HG02623 (cell line): ENCODE results near the gene OR1M1.
"Not testable (repeated sequence)": the region's sequence is repeated elsewhere in the genome, so short reads cannot be mapped to it uniquely, and the experiment has no call there.

ENCODE experiments used
- ATAC-seq: cut with Tn5 transposase; IDR thresholded peaks from one replicate; pipeline ENCODE4 v1.9.1; 2021; ENCODE audit warnings: moderate library complexity; ENCODE audit not compliant: unreplicated experiment

OR1M1 gene

GRCh38 chr19:9086761-9087160 is at the start of gene OR1M1:
Gene OR1M1 (plus strand): TSS chr19:9087061. CDS start chr19:9093245, 6,184 bp downstream.
- ATAC-seq: no peak

GRCh38 chr19:9037400-9038062 is 49.3 kb upstream of the OR1M1 start:
- no peak for ATAC-seq

GRCh38 chr19:9039728-9040127 is 47.1 kb upstream of the OR1M1 start:
- no peak for ATAC-seq

GRCh38 chr19:9040131-9040530 is 46.7 kb upstream of the OR1M1 start:
- no peak for ATAC-seq

- ATAC-seq: no peak
These were observed 45.8 kb upstream of the OR1M1 start for GRCh38 chr19:9041023-9041422.

- ATAC-seq: no peak
These were observed 43.3 kb upstream of the OR1M1 start for GRCh38 chr19:9043524-9043923.

GRCh38 chr19:9044449-9044848 is 42.4 kb upstream of the OR1M1 start:
- no peak for ATAC-seq

- ATAC-seq: no peak
These were observed 40.2 kb upstream of the OR1M1 start for GRCh38 chr19:9046694-9047093.

- no peak for ATAC-seq
These were observed 34.0 kb upstream of the OR1M1 start for GRCh38 chr19:9052894-9053293.

GRCh38 chr19:9053674-9054073 is 33.2 kb upstream of the OR1M1 start:
- not testable (repeated sequence) for ATAC-seq

GRCh38 chr19:9054207-9054606 is 32.7 kb upstream of the OR1M1 start:
- ATAC-seq: no peak

GRCh38 chr19:9054765-9055164 is 32.1 kb upstream of the OR1M1 start:
- ATAC-seq: no peak

GRCh38 chr19:9056131-9056530 is 30.7 kb upstream of the OR1M1 start:
- ATAC-seq: not testable (repeated sequence)

GRCh38 chr19:9057505-9058258 is 29.2 kb upstream of the OR1M1 start:
- ATAC-seq: no peak

GRCh38 chr19:9058905-9059667 is 27.8 kb upstream of the OR1M1 start:
- ATAC-seq: no peak

GRCh38 chr19:9060564-9061340 is 26.1 kb upstream of the OR1M1 start:
- no peak for ATAC-seq

GRCh38 chr19:9061879-9062278 is 25.0 kb upstream of the OR1M1 start:
- no peak for ATAC-seq

GRCh38 chr19:9065457-9066014 is 21.3 kb upstream of the OR1M1 start:
- no peak for ATAC-seq

- ATAC-seq: no peak
These were observed 16.8 kb upstream of the OR1M1 start for GRCh38 chr19:9070066-9070465.

GRCh38 chr19:9071720-9072119 is 15.1 kb upstream of the OR1M1 start:
- not testable (repeated sequence) for ATAC-seq

GRCh38 chr19:9073806-9074205 is 13.1 kb upstream of the OR1M1 start:
- ATAC-seq: no peak
